BLaER1 (cell line): Measurements from ENCODE around the gene SUDS3.

Experiments
- H3K27ac ChIP-seq: shearing (Covaris generic); formaldehyde crosslinking; 2 replicates; pipeline ENCODE4 v1.8.1; 2022
- H3K27me3 ChIP-seq: shearing (Covaris generic); formaldehyde crosslinking; 2 replicates; pipeline ENCODE4 v1.8.1; 2022
- H3K36me3 ChIP-seq: shearing (Covaris generic); formaldehyde crosslinking; 2 replicates; pipeline ENCODE4 v1.8.1; 2022
- H3K4me1 ChIP-seq: shearing (Covaris generic); formaldehyde crosslinking; 2 replicates; pipeline ENCODE4 v1.8.1; 2022
- H3K4me2 ChIP-seq: shearing (Covaris generic); formaldehyde crosslinking; 2 replicates; pipeline ENCODE4 v1.8.1; 2022
- H3K4me3 ChIP-seq: shearing (Covaris generic); formaldehyde crosslinking; 2 replicates; pipeline ENCODE4 v1.8.1; 2022
- H3K9ac ChIP-seq: shearing (Covaris generic); formaldehyde crosslinking; 2 replicates; pipeline ENCODE4 v1.8.1; 2022
- H3K9me3 ChIP-seq: shearing (Covaris generic); formaldehyde crosslinking; 2 replicates; pipeline ENCODE4 v1.8.1; 2022
- H4K20me1 ChIP-seq: shearing (Covaris generic); formaldehyde crosslinking; 2 replicates; pipeline ENCODE4 v1.8.1; 2022
- Cebpa-rat ChIP-seq: shearing (Covaris generic); IDR thresholded peaks from 2 replicates; pipeline ENCODE4 v1.8.1; 2022

The SUDS3 gene, protein sequence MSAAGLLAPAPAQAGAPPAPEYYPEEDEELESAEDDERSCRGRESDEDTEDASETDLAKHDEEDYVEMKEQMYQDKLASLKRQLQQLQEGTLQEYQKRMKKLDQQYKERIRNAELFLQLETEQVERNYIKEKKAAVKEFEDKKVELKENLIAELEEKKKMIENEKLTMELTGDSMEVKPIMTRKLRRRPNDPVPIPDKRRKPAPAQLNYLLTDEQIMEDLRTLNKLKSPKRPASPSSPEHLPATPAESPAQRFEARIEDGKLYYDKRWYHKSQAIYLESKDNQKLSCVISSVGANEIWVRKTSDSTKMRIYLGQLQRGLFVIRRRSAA

GRCh38 chr12:118376089-118377020 is at the start of gene SUDS3:
Gene SUDS3 (plus strand): TSS chr12:118376555. CDS start chr12:118376692, 137 bp downstream.
- Histone ChIP-seq H3K4me2 (peak within 1 kb of the TSS; percentile 98), H3K36me3 (peaks cover 31% of the 10 kb centered on the region), H3K27me3 (peaks cover 13% of the 10 kb centered on the region), H3K9me3 (no peaks in the 10 kb centered on the region), H3K9ac (peak within 1 kb of the TSS; percentile 93), H4K20me1 (peaks cover 52% of the 10 kb centered on the region), H3K27ac (peak within 1 kb of the TSS; percentile 97), H3K4me1 (peaks cover 32% of the 10 kb centered on the region), H3K4me3 (peak within 1 kb of the TSS; percentile 97)
- TF ChIP-seq Cebpa-rat = no peak

DNA sequence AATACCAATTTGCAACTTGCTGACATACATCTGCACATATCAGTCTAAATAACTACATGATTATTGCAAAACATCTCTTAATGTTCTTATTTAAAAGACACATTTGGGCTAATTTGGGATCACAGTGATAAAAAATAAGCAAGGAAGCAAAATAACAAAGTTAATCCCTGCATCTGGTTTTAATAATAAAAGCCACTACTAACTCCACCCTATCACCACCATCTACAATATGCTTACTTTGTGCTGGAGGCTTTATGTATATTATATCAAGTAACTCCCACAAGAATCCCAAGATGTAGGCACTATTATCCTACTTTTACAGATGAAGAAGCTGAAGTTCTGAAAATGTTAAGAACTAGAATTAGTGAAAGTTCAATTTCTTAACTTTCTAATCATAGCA is 49.4 kb upstream of the SUDS3 start:
- Histone ChIP-seq H3K4me3 (no peak overlapping the region), H3K36me3 (peaks cover 12% of the 10 kb centered on the region; the same call in 1 of the 2 replicates), H3K27ac (no peak overlapping the region), H3K9ac (no peak overlapping the region), H3K4me1 (peaks cover 41% of the 10 kb centered on the region), H4K20me1 (no peaks in the 10 kb centered on the region), H3K4me2 (no peak overlapping the region), H3K9me3 (no peaks in the 10 kb centered on the region; the same call in 1 of the 2 replicates), H3K27me3 (no peaks in the 10 kb centered on the region)
- TF ChIP-seq Cebpa-rat = no peak

GRCh38 chr12:118327391-118327790 is 49.0 kb upstream of the SUDS3 start:
- Histone ChIP-seq H3K27me3 (no peaks in the 10 kb centered on the region), H3K4me1 (peaks cover 41% of the 10 kb centered on the region), H4K20me1 (no peaks in the 10 kb centered on the region), H3K36me3 (peaks cover 12% of the 10 kb centered on the region; the same call in 1 of the 2 replicates), H3K4me3 (no peak overlapping the region), H3K9ac (no peak overlapping the region), H3K9me3 (no peaks in the 10 kb centered on the region; the same call in 1 of the 2 replicates), H3K4me2 (peak overlapping the region; percentile 34), H3K27ac (no peak overlapping the region)
- no peak for TF ChIP-seq Cebpa-rat

DNA sequence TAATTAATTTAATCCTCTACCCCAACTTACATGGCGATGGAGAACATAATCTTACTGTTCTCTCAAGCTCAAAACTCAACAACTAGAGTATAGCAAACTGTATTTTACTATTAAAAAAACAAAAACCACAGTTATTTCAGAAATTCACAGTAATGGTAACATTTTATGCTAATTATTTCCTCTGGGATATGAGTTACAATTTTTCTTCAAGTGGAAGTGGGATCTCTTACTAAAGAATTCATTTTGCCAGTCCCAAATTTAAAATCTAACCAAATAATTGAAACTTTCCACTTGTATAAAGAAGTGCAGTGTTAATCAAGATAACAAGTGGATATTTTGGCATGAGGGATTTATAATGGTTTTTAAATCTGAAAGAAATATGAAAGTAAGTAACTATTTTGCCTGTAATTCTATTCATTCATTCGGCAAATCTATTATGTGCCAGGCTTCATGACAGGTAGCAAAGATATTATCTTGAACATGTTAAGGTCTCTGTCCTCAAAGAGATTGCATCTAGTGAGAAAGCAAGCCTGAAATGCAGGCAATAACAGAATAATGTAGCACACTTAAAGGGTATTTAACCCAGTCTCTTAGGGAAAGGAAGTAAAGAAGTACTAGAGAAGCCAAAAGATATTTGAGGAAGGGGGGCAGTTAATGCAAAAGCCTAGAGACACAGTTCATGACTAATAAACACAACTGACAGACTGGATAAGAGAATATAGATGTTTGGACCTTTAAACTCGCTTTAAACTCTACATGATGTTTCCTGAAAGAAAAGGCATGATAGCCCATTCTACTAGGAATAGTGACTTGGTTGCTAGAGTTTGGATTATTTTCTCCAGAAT is 47.6 kb upstream of the SUDS3 start:
- H3K36me3 ChIP-seq = peaks cover 12% of the 10 kb centered on the region; the same call in 1 of the 2 replicates
- no peak for TF ChIP-seq Cebpa-rat
- H3K27me3 ChIP-seq = no peaks in the 10 kb centered on the region
- peaks cover 41% of the 10 kb centered on the region for H3K4me1 ChIP-seq
- no peak overlapping the region for H3K9ac ChIP-seq
- no peaks in the 10 kb centered on the region for H4K20me1 ChIP-seq
- no peak overlapping the region for H3K27ac ChIP-seq
- H3K9me3 ChIP-seq = no peaks in the 10 kb centered on the region; the same call in 1 of the 2 replicates
- H3K4me3 ChIP-seq = no peak overlapping the region
- no peak overlapping the region for H3K4me2 ChIP-seq

- H3K4me3 ChIP-seq = no peak overlapping the region
- no peak for TF ChIP-seq Cebpa-rat
- H3K4me2 ChIP-seq = peak overlapping the region; percentile 49
- H3K27ac ChIP-seq = peak overlapping the region; percentile 42; the same call in 1 of the 2 replicates
- H4K20me1 ChIP-seq = no peaks in the 10 kb centered on the region
- H3K36me3 ChIP-seq = peaks cover 15% of the 10 kb centered on the region
- no peaks in the 10 kb centered on the region; the same call in 1 of the 2 replicates for H3K9me3 ChIP-seq
- H3K27me3 ChIP-seq = no peaks in the 10 kb centered on the region
- no peak overlapping the region for H3K9ac ChIP-seq
- H3K4me1 ChIP-seq = peaks cover 41% of the 10 kb centered on the region
These were observed 45.8 kb upstream of the SUDS3 start for GRCh38 chr12:118330421-118331018.

- no peak overlapping the region for H3K4me2 ChIP-seq
- no peaks in the 10 kb centered on the region; the same call in 1 of the 2 replicates for H3K9me3 ChIP-seq
- H3K36me3 ChIP-seq = peaks cover 10% of the 10 kb centered on the region
- 0 out of 2 replicates have a peak, but pooled peaks cover 11% of the 10 kb centered on the region for H4K20me1 ChIP-seq
- no peak overlapping the region for H3K27ac ChIP-seq
- H3K9ac ChIP-seq = no peak overlapping the region
- H3K4me3 ChIP-seq = no peak overlapping the region
- peaks cover 36% of the 10 kb centered on the region for H3K4me1 ChIP-seq
- no peaks in the 10 kb centered on the region for H3K27me3 ChIP-seq
- no peak for TF ChIP-seq Cebpa-rat
These were observed 43.8 kb upstream of the SUDS3 start for GRCh38 chr12:118332511-118332910.

DNA sequence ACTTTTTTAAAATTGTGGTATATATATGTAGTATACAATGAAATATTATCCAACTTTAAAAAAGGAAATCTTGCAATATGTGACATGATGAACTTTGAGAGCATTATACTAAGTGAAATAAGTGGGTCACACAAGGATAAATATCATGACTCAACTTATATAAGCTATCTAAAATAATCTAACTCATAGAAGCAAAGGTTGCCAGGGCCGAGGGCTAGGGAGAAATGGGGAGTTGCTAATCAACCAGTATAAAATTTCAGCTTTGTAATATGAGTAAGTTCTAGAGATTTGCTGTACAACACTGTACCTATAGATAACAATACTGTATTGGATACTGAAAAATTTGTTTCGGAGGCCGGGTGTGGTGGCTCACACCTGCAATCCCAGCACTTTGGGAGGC is 42.1 kb upstream of the SUDS3 start:
- H3K27ac ChIP-seq = no peak overlapping the region

DNA sequence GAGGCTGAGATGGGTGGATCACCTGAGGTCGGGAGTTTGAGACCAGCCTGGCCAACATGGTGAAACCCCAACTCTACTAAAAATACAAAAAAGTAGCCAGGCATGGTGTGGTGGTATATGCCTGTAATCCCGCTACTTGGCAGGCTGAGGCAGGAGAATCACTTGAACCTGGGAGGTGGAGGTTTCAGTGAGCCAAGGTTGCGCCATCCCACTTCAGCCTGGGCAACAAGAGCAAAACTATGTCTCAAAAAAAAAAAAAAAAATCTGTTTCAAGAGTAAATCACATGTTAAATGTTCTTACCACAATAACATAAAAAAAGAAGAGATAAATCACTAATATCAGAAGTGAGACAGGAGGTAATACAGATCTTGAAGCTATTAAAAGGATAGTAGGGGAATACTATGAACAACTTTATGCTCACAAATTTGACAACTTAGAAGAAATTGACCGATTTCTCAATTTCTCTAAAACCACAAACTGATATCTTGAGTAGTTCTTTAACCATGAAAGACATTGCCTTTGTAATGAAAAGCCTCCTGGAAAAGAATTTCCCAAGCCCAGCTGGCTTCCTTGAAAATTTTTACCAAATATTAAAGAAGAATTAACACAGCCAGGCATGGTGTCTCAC is 41.3 kb upstream of the SUDS3 start:
- H4K20me1 ChIP-seq = 0 out of 2 replicates have a peak, but pooled peaks cover 11% of the 10 kb centered on the region
- H3K27me3 ChIP-seq = no peaks in the 10 kb centered on the region
- TF ChIP-seq Cebpa-rat = no peak
- H3K4me3 ChIP-seq = no peak overlapping the region
- no peak overlapping the region for H3K4me2 ChIP-seq
- H3K36me3 ChIP-seq = peaks cover 13% of the 10 kb centered on the region
- no peaks in the 10 kb centered on the region; the same call in 1 of the 2 replicates for H3K9me3 ChIP-seq
- peaks cover 13% of the 10 kb centered on the region for H3K4me1 ChIP-seq
- no peak overlapping the region for H3K9ac ChIP-seq
- no peak overlapping the region for H3K27ac ChIP-seq

More for the DNA sequence above, 42.1 kb upstream of the SUDS3 start:
- no peak for TF ChIP-seq Cebpa-rat
- Histone ChIP-seq H3K4me2 (no peak overlapping the region), H3K4me1 (peaks cover 22% of the 10 kb centered on the region), H3K27me3 (no peaks in the 10 kb centered on the region), H3K9me3 (no peaks in the 10 kb centered on the region; the same call in 1 of the 2 replicates), H3K9ac (no peak overlapping the region), H3K4me3 (no peak overlapping the region), H4K20me1 (0 out of 2 replicates have a peak, but pooled peaks cover 11% of the 10 kb centered on the region), H3K36me3 (peaks cover 10% of the 10 kb centered on the region)
